Measurements from ENCODE around the gene ZHX3. TPM values are rescaled to one million over a fixed set of nuclear protein-coding genes. Genes with fewer than 3 reads are reported as not detected.

ZHX3 gene
- total RNA-seq, 5 donors from 2014 or later (not counting 1 experiment from before 2014, with no cell fraction given): 7.0 to 11.1 (median 10.5) TPM

GRCh38 chr20:41222296-41222695 lies 95.2 kb downstream of the ZHX3 start:
- POLR2A ChIA-PET: interaction anchor here in 1 of 2 donors (0.6 kb wide), 1 partner anchor 35 kb away, joined by 6 read pairs; no protein-coding TSS in a partner anchor
- H3K27ac Mint-ChIP-seq: no peak overlapping the region
- CTCF ChIA-PET: interaction anchor here in 1 of 2 donors (0.6 kb wide), 2 partner anchors 9 to 121 kb away, joined by 3 read pairs; no protein-coding TSS in a partner anchor

GRCh38 chr20:41221614-41222218 lies 95.8 kb downstream of the ZHX3 start:
- WGBS (ENCODE audit: insufficient coverage): 98% methylated on average over 5 of the region's 5 CpGs
- Histone ChIP-seq H3K36me3 (ENCODE audit: control insufficient read depth in 2 of 2, extremely low read depth in 1 of 2, insufficient read depth in 1 of 2, low read length in 1 of 2) (no peaks in the 10 kb centered on the region), H3K4me3 (ENCODE audit: control insufficient read depth in 1 of 2, extremely low read depth in 1 of 2, low read length in 1 of 2) (no peak overlapping the region), H3K9me3 (no peaks in the 10 kb centered on the region), H3K27ac (ENCODE audit: low read length) (no peak overlapping the region), H3K4me1 (ENCODE audit: control insufficient read depth in 1 of 2, extremely low read depth in 1 of 2, insufficient read depth in 2 of 2, low read length in 2 of 2) (no peaks in the 10 kb centered on the region), H3K27me3 (replicated peaks in 1 of 2; ENCODE audit: control insufficient read depth in 2 of 2, extremely low read depth in 1 of 2, insufficient read depth in 2 of 2, low read length in 1 of 2) (no peaks in the 10 kb centered on the region)
- H3K4me1 Mint-ChIP-seq: no peaks in the 10 kb centered on the region
- H3K27me3 Mint-ChIP-seq: no peaks in the 10 kb centered on the region
- no peak overlapping the region for H3K27ac Mint-ChIP-seq
- ATAC-seq (replicated peaks in 1 of 4) (no peak), DNase-seq (no peak)
- H3K36me3 Mint-ChIP-seq: peaks cover 5% of the 10 kb centered on the region
- H3K4me3 Mint-ChIP-seq: no peak overlapping the region
- CTCF ChIA-PET: no interaction called here
- POLR2A ChIA-PET: interaction anchor here in 1 of 2 donors (0.6 kb wide), 1 partner anchor 34 kb away, joined by 6 read pairs; no protein-coding TSS in a partner anchor
- H3K9me3 Mint-ChIP-seq: no peaks in the 10 kb centered on the region

More at GRCh38 chr20:41222296-41222695, 95.2 kb downstream of the ZHX3 start:
- no CpG with 5 or more reads among the region's 1 CpG for WGBS (ENCODE audit: insufficient coverage)
- Mint-ChIP-seq H3K4me1 (no peaks in the 10 kb centered on the region), H3K36me3 (peaks cover 5% of the 10 kb centered on the region), H3K27me3 (no peaks in the 10 kb centered on the region), H3K4me3 (no peak overlapping the region), H3K9me3 (no peaks in the 10 kb centered on the region)
- Histone ChIP-seq H3K4me1 (ENCODE audit: control insufficient read depth in 1 of 2, extremely low read depth in 1 of 2, insufficient read depth in 2 of 2, low read length in 2 of 2) (no peaks in the 10 kb centered on the region), H3K27ac (ENCODE audit: low read length) (no peak overlapping the region), H3K36me3 (ENCODE audit: control insufficient read depth in 2 of 2, extremely low read depth in 1 of 2, insufficient read depth in 1 of 2, low read length in 1 of 2) (no peaks in the 10 kb centered on the region), H3K27me3 (replicated peaks in 1 of 2; ENCODE audit: control insufficient read depth in 2 of 2, extremely low read depth in 1 of 2, insufficient read depth in 2 of 2, low read length in 1 of 2) (no peaks in the 10 kb centered on the region), H3K9me3 (no peaks in the 10 kb centered on the region), H3K4me3 (ENCODE audit: control insufficient read depth in 1 of 2, extremely low read depth in 1 of 2, low read length in 1 of 2) (no peak overlapping the region)
- no peak for DNase-seq
- ATAC-seq (replicated peaks in 1 of 4): no peak

GRCh38 chr20:41219824-41220223 lies 97.7 kb downstream of the ZHX3 start:
- Mint-ChIP-seq H3K9me3 (no peaks in the 10 kb centered on the region), H3K27ac (no peak overlapping the region), H3K27me3 (no peaks in the 10 kb centered on the region), H3K36me3 (peaks cover 5% of the 10 kb centered on the region), H3K4me1 (no peaks in the 10 kb centered on the region), H3K4me3 (no peak overlapping the region)
- ChIA-PET CTCF (interaction anchor here in 1 of 2 donors (0.6 kb wide), 1 partner anchor 126 kb away, joined by 3 read pairs; no protein-coding TSS in a partner anchor), POLR2A (no interaction called here)
- no peaks in the 10 kb centered on the region for H3K9me3 ChIP-seq
- H3K27ac ChIP-seq (ENCODE audit: low read length): no peak overlapping the region
- no peaks in the 10 kb centered on the region for H3K27me3 ChIP-seq (replicated peaks in 1 of 2; ENCODE audit: control insufficient read depth in 2 of 2, extremely low read depth in 1 of 2, insufficient read depth in 2 of 2, low read length in 1 of 2)
- H3K4me1 ChIP-seq (ENCODE audit: control insufficient read depth in 1 of 2, extremely low read depth in 1 of 2, insufficient read depth in 2 of 2, low read length in 2 of 2): no peaks in the 10 kb centered on the region
- DNase-seq (no peak), ATAC-seq (replicated peaks in 1 of 4) (no peak)
- WGBS (ENCODE audit: insufficient coverage): 100% methylated on average over 1 of the region's 2 CpGs
- H3K36me3 ChIP-seq (ENCODE audit: control insufficient read depth in 2 of 2, extremely low read depth in 1 of 2, insufficient read depth in 1 of 2, low read length in 1 of 2): no peaks in the 10 kb centered on the region
- no peak overlapping the region for H3K4me3 ChIP-seq (ENCODE audit: control insufficient read depth in 1 of 2, extremely low read depth in 1 of 2, low read length in 1 of 2)

GRCh38 chr20:41218466-41218865 lies 99.1 kb downstream of the ZHX3 start:
- Histone ChIP-seq H3K4me3 (ENCODE audit: control insufficient read depth in 1 of 2, extremely low read depth in 1 of 2, low read length in 1 of 2) (no peak overlapping the region), H3K36me3 (ENCODE audit: control insufficient read depth in 2 of 2, extremely low read depth in 1 of 2, insufficient read depth in 1 of 2, low read length in 1 of 2) (no peaks in the 10 kb centered on the region), H3K27me3 (replicated peaks in 1 of 2; ENCODE audit: control insufficient read depth in 2 of 2, extremely low read depth in 1 of 2, insufficient read depth in 2 of 2, low read length in 1 of 2) (no peaks in the 10 kb centered on the region), H3K4me1 (ENCODE audit: control insufficient read depth in 1 of 2, extremely low read depth in 1 of 2, insufficient read depth in 2 of 2, low read length in 2 of 2) (no peaks in the 10 kb centered on the region), H3K27ac (ENCODE audit: low read length) (no peak overlapping the region), H3K9me3 (no peaks in the 10 kb centered on the region)
- no peak overlapping the region for H3K4me3 Mint-ChIP-seq
- peaks cover 0 to under 1% (median 0%) of the 10 kb centered on the region in 3 donors for H3K4me1 Mint-ChIP-seq
- H3K36me3 Mint-ChIP-seq: peaks cover 5% of the 10 kb centered on the region
- H3K9me3 Mint-ChIP-seq: no peaks in the 10 kb centered on the region
- DNase-seq (no peak), ATAC-seq (replicated peaks in 1 of 4) (no peak)
- no CpG with 5 or more reads among the region's 2 CpGs for WGBS (ENCODE audit: insufficient coverage)
- H3K27me3 Mint-ChIP-seq: no peaks in the 10 kb centered on the region
- ChIA-PET POLR2A (no interaction called here), CTCF (interaction anchor here (0.6 kb wide), 3 partner anchors 8 to 17 kb away, joined by 3 to 4 read pairs (median 3); no protein-coding TSS in a partner anchor)
- H3K27ac Mint-ChIP-seq: no peak overlapping the region

- no peak overlapping the region for H3K4me3 Mint-ChIP-seq
- Histone ChIP-seq H3K27ac (ENCODE audit: low read length) (no peak overlapping the region), H3K9me3 (no peaks in the 10 kb centered on the region), H3K4me3 (ENCODE audit: control insufficient read depth in 1 of 2, extremely low read depth in 1 of 2, low read length in 1 of 2) (no peak overlapping the region), H3K36me3 (ENCODE audit: control insufficient read depth in 2 of 2, extremely low read depth in 1 of 2, insufficient read depth in 1 of 2, low read length in 1 of 2) (no peaks in the 10 kb centered on the region), H3K27me3 (replicated peaks in 1 of 2; ENCODE audit: control insufficient read depth in 2 of 2, extremely low read depth in 1 of 2, insufficient read depth in 2 of 2, low read length in 1 of 2) (no peaks in the 10 kb centered on the region), H3K4me1 (ENCODE audit: control insufficient read depth in 1 of 2, extremely low read depth in 1 of 2, insufficient read depth in 2 of 2, low read length in 2 of 2) (no peaks in the 10 kb centered on the region)
- H3K27me3 Mint-ChIP-seq: no peaks in the 10 kb centered on the region
- CTCF ChIA-PET: interaction anchor here in 1 of 2 donors (0.7 kb wide), 1 partner anchor 85 kb away, joined by 4 read pairs; no protein-coding TSS in a partner anchor
- ATAC-seq (replicated peaks in 1 of 4) (no peak), DNase-seq (no peak)
- no CpG with 5 or more reads among the region's 5 CpGs for WGBS (ENCODE audit: insufficient coverage)
- POLR2A ChIA-PET: no interaction called here
- peaks cover 5% of the 10 kb centered on the region for H3K36me3 Mint-ChIP-seq
- no peak overlapping the region for H3K27ac Mint-ChIP-seq
- peaks cover 0 to 8% (median 4%) of the 10 kb centered on the region in 3 donors for H3K4me1 Mint-ChIP-seq
- no peaks in the 10 kb centered on the region for H3K9me3 Mint-ChIP-seq
Measured at GRCh38 chr20:41217422-41217821, 100.1 kb downstream of the ZHX3 start.

GRCh38 chr20:41214666-41215065 lies 102.9 kb downstream of the ZHX3 start:
- WGBS (ENCODE audit: insufficient coverage): 100% methylated on average over 1 of the region's 3 CpGs

More at GRCh38 chr20:41214666-41215065, 102.9 kb downstream of the ZHX3 start:
- no peaks in the 10 kb centered on the region for H3K36me3 Mint-ChIP-seq
- POLR2A ChIA-PET: interaction anchor here in 1 of 2 donors (0.5 kb wide), 1 partner anchor 66 kb away, joined by 3 read pairs; no protein-coding TSS in a partner anchor
- Histone ChIP-seq H3K9me3 (no peaks in the 10 kb centered on the region), H3K27me3 (replicated peaks in 1 of 2; ENCODE audit: control insufficient read depth in 2 of 2, extremely low read depth in 1 of 2, insufficient read depth in 2 of 2, low read length in 1 of 2) (no peaks in the 10 kb centered on the region), H3K4me1 (ENCODE audit: control insufficient read depth in 1 of 2, extremely low read depth in 1 of 2, insufficient read depth in 2 of 2, low read length in 2 of 2) (no peaks in the 10 kb centered on the region), H3K27ac (ENCODE audit: low read length) (no peak overlapping the region), H3K36me3 (ENCODE audit: control insufficient read depth in 2 of 2, extremely low read depth in 1 of 2, insufficient read depth in 1 of 2, low read length in 1 of 2) (no peaks in the 10 kb centered on the region), H3K4me3 (ENCODE audit: control insufficient read depth in 1 of 2, extremely low read depth in 1 of 2, low read length in 1 of 2) (no peak overlapping the region)
- H3K27me3 Mint-ChIP-seq: no peaks in the 10 kb centered on the region
- peaks cover 5 to 16% (median 10%) of the 10 kb centered on the region in 3 donors for H3K4me1 Mint-ChIP-seq
- CTCF ChIA-PET: no interaction called here
- DNase-seq (no peak), ATAC-seq (replicated peaks in 1 of 4) (no peak)
- H3K27ac Mint-ChIP-seq: no peak overlapping the region
- no peak overlapping the region for H3K4me3 Mint-ChIP-seq
- H3K9me3 Mint-ChIP-seq: no peaks in the 10 kb centered on the region
